Measurements from ENCODE around the gene TCERG1L.

TCERG1L gene

DNA sequence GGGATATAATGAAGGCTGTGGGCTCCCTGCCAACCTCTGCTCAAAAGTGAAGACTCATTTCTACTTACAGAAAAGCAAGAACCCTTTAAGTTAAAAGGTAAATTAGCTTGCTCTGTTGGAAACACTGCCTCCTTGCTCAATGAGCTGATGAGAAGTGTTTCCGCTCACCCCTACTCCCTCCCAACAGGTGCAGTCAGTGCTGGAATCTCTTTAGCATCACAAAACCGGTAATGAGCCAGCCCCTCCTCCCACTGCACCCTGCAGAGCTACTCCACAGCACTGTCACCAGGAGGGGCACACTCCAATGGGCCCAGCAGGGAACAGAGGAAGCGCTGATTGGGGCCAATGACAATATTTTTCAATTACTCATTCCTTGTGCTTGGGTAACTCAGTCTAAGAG, 262.5 kb downstream of the TCERG1L start:
- ChIA-PET POLR2A (no interaction called here), CTCF (no interaction called here)

DNA sequence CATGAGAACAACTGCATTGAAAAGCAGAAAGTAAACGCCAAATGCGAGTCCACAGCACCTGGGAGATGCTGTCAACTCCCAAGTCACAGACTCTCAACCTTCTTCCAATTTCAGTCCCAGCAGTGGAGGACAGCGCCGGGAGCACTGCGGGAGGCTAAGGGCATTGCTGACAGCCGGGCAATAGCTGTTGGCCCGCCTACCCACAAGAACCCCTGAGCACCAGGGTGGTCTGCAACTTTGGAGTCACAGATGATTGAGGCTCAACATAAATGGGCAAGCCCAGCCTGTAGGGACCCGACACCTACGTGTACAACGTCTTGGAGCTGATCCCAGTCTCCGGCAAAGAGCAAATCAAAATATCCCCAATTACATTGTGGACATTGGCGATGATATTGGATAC, 262.9 kb downstream of the TCERG1L start:
- TF ChIP-seq, protein P1, sequence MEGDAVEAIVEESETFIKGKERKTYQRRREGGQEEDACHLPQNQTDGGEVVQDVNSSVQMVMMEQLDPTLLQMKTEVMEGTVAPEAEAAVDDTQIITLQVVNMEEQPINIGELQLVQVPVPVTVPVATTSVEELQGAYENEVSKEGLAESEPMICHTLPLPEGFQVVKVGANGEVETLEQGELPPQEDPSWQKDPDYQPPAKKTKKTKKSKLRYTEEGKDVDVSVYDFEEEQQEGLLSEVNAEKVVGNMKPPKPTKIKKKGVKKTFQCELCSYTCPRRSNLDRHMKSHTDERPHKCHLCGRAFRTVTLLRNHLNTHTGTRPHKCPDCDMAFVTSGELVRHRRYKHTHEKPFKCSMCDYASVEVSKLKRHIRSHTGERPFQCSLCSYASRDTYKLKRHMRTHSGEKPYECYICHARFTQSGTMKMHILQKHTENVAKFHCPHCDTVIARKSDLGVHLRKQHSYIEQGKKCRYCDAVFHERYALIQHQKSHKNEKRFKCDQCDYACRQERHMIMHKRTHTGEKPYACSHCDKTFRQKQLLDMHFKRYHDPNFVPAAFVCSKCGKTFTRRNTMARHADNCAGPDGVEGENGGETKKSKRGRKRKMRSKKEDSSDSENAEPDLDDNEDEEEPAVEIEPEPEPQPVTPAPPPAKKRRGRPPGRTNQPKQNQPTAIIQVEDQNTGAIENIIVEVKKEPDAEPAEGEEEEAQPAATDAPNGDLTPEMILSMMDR (IDR thresholded peaks at IDR 0.05; ENCODE audit: insufficient read depth, low read length, missing control alignments) = no peak
- POLR2A ChIA-PET = no interaction called here
- CTCF ChIA-PET = no interaction called here
- no peak for DNase-seq (ENCODE audit: low read depth, low spot score)
- H3K4me3 ChIP-seq (ENCODE audit: low read depth, low read length) = no peak overlapping the region

More for the DNA sequence above, 262.5 kb downstream of the TCERG1L start:
- H3K4me3 ChIP-seq (ENCODE audit: low read depth, low read length) = no peak overlapping the region
- TF ChIP-seq, protein P1 (IDR thresholded peaks at IDR 0.05; ENCODE audit: insufficient read depth, low read length, missing control alignments) = no peak
- no peak for DNase-seq (ENCODE audit: low read depth, low spot score)

DNA sequence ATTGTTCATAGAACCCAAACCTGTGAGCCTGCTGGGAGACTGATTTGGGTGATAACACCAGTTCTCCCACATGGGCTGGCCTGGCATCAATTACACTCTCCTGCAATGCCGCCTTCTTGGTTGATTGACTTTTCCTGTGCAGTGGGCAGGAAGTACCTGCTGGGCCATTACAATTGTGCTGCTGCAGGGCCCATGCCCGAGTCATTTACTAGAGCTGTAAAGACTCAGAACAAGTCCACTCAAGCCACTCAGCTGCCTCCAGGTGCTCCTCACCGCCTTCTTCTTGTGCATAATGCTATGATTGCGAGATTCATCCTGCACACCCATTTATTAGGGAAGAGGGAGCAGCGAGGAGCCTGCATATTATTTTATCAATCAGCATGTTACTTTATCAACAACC, 264.0 kb downstream of the TCERG1L start:
- TF ChIP-seq, protein P1 (IDR thresholded peaks at IDR 0.05; ENCODE audit: insufficient read depth, low read length, missing control alignments) = no peak
- H3K4me3 ChIP-seq (ENCODE audit: low read depth, low read length) = no peak overlapping the region
- ChIA-PET CTCF (no interaction called here), POLR2A (no interaction called here)
- no peak for DNase-seq (ENCODE audit: low read depth, low spot score)

DNA sequence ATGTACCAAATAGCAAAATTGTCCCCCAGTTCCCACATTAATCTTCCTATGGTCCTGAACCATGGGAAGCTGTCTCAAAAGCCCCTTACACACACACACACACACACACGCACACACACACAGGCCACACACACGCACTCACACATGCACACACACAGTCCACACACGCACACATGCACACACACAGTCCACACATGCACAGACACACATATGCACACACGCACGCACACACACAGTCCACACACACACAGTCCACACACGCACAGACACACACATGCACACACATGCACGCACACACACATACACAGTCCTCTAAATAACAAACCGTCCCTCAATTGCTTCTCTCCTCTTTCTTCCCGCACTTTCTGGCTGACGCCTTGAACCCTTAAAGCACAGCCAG, 265.3 kb downstream of the TCERG1L start:
- TF ChIP-seq, protein P1 (IDR thresholded peaks at IDR 0.05; ENCODE audit: insufficient read depth, low read length, missing control alignments) = no peak
- ChIA-PET CTCF (no interaction called here), POLR2A (no interaction called here)
- no peak for DNase-seq (ENCODE audit: low read depth, low spot score)
- no peak overlapping the region for H3K4me3 ChIP-seq (ENCODE audit: low read depth, low read length)

DNA sequence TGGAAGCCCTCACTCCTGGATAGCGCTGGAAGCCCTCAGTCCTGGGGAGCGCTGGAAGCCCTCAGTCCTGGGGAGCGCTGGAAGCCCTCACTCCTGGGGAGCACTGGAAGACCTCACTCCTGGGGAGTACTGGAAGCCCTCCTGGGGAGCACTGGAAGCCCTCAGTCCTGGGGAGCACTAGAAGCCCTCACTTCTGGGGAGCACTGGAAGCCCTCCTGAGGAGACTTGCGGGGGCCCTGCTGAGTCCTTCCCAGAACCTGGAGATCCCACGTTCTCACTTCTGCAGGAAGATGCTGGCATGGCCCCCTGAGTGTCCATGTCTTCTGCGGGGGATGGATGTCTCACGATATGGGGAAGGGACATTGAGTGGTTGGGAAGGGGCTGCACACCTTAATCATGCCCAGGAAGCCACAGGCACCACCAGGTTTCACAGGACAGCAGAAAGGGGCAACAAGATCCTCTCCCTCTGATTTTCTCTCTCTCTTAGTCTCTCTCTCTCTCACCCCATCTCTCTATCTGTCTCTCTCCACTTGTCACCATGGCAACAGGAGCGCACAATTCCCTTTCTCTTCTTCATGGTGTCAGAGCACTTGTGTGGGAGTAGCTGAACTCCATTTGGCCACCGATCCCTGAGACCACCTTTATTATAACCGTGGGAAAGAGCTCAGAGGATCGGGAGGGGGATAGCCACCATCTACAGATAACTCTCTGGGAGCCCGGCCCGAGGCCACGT, 267.0 kb downstream of the TCERG1L start:
- DNase-seq (ENCODE audit: low read depth, low spot score) = no peak
- CTCF ChIA-PET = no interaction called here
- TF ChIP-seq, protein P1 (IDR thresholded peaks at IDR 0.05; ENCODE audit: insufficient read depth, low read length, missing control alignments) = no peak
- POLR2A ChIA-PET = no interaction called here
- H3K4me3 ChIP-seq (ENCODE audit: low read depth, low read length) = no peak overlapping the region

DNA sequence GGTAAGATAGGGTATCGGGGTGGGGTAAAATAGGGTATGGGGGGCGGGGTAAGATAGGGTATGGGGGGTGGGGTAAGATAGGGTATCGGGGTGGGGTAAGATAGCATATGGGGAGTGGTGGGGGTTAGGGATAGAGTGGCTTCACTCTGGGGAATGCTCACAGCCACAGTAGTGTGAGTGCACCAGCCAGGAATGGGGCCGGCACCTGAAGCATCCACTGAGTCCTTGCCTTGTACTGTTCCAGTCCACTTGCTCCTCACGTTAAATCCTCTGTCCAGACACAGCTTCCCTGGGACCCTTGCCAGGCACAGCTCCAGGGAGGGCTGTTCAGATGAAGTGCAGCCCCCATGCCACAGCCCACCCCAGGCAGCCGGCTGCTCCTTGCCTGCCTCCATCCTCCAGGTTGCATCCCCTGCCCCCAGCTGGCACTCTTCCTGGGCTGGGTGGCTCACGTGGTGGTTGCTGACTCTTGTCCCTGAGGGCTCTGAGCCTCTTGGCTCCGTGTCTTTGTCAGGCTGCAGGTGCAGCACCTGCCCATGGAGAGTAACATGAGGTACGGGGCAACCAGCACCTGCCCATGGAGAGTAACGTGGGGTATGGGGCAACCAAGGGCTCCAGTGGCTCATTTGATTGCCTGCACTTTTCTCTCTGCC, 268.4 kb downstream of the TCERG1L start:
- no peak overlapping the region for H3K4me3 ChIP-seq (ENCODE audit: low read depth, low read length)
- no peak for DNase-seq (ENCODE audit: low read depth, low spot score)
- POLR2A ChIA-PET = no interaction called here
- CTCF ChIA-PET = no interaction called here
- TF ChIP-seq, protein P1 (IDR thresholded peaks at IDR 0.05; ENCODE audit: insufficient read depth, low read length, missing control alignments) = no peak

Measured in AG04449 (cell line).